Fibroblast of villous mesenchyme (primary cell): ENCODE results near the gene ZNF516. TPM values are rescaled to one million over a fixed set of nuclear protein-coding genes. Genes with fewer than 3 reads are reported as not detected.

Experiments used
- DNase-seq: peaks from one replicate; pipeline ENCODE4 v3.0.0-alpha.2; 2010; ENCODE audit warnings: low read depth
- H3K4me3 ChIP-seq: 2 replicates; pipeline ENCODE4 v1.5.1; 2011; ENCODE audit warnings: low read depth, mild to moderate bottlenecking, low read length
- CTCF ChIP-seq: IDR thresholded peaks from 2 replicates; pipeline ENCODE4 v1.5.1; 2012; ENCODE audit warnings: low read depth, mild to moderate bottlenecking, low read length; ENCODE audit not compliant: insufficient read depth
- total RNA-seq: library from RNA; depleted of rRNA; stranded (reverse); fragments of >200 nt; gene quantifications from 2 replicates; pipeline ENCODE4 v1.2.3, GENCODE V29; 2012

Gene ZNF516
- total RNA-seq, 1 donor, result 53.1 TPM

GRCh38 chr18:76464281-76465259 is 30.5 kb downstream of the ZNF516 start:
- no peak overlapping the region for H3K4me3 ChIP-seq
- no peak for TF ChIP-seq CTCF
- DNase-seq, result no peak

DNA sequence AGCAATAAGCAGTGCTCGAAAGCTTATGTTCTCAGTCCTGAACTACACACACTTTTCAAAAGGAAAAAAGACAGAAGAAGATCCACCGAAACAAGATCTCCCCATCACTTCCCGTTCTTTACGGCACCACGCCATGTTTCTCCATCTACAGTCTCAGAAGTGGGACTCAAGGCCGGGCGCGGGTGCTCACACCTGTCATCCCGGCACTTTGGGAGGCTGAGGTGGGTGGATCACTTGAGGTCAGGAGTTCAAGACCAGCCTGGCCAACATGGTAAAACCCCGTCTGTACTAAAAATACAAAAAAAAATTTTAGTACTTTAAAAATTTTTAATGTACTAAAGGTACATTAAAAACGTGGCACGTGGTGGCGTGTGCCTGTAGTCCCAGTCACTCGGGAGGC is 31.2 kb downstream of the ZNF516 start:
- TF ChIP-seq CTCF, result no peak
- DNase-seq, result no peak
- no peak overlapping the region for H3K4me3 ChIP-seq

DNA sequence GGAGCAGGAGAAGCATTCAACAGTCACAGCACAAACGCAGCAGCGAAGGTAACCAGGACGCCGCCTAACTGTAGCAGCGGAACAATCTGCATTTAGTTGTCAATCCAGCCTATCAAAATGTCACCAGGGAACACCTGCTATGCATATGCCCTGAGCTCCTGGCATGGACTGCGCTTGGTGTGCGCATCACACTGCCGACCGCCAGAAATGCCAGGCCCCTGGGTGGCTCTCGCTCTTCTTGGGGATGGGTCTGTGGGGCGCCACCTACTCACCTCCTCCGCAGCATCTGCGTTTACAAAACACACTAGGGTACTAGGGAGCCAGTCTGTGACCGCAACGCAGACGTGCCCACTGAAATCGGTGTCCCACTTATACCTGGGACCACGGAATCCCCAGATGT is 31.7 kb downstream of the ZNF516 start:
- DNase-seq, result no peak
- no peak for TF ChIP-seq CTCF

GRCh38 chr18:76462326-76462694 is 32.7 kb downstream of the ZNF516 start:
- no peak for DNase-seq
- TF ChIP-seq CTCF, result peak; percentile 16
- H3K4me3 ChIP-seq, result no peak overlapping the region

More for the DNA sequence above, 31.7 kb downstream of the ZNF516 start:
- no peak overlapping the region for H3K4me3 ChIP-seq

DNA sequence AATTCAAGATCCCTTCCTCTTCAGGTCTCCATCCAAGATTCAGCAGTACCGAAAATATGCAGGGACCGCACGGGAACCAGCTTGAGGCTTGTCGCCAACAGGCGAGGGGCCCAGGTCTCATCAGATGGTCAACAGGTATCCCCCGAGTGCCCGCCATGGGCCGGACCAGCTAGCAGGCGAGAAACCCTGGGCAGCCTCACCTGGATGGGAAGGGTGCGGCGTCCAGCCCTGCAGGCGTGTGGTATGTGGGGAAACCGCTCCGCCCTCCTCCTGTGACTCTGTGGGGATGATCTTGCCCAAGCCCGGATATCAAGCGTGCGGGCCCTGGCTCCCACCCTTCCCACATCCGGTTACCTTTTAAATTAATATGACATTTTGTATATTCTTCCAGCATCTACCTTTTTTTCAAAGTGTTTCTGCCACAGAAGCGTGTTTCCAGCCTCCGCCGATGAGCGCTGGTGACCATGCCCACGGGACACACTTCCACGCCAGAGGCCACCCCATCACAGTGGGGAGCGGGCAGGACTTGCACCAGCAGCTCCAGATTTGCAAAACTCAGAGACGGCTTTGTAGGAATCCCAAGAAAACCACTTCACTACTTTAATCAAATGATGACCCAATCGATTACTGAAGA is 33.2 kb downstream of the ZNF516 start:
- TF ChIP-seq CTCF, result no peak
- no peak overlapping the region for H3K4me3 ChIP-seq
- DNase-seq, result no peak

GRCh38 chr18:76461148-76461547 is 33.9 kb downstream of the ZNF516 start:
- TF ChIP-seq CTCF, result no peak
- DNase-seq, result no peak
- no peak overlapping the region for H3K4me3 ChIP-seq
